Kidney (tissue), 14 donors: Measurements from ENCODE around the gene CSNK1G3. TPM values are rescaled to one million over a fixed set of nuclear protein-coding genes. Genes with fewer than 3 reads are reported as not detected.
A peak's percentile ranks its signal among the peaks of the same experiment; 100 is the strongest.

Experiments
- DNase-seq, 5 donors: peaks; one replicate each; pipeline ENCODE4 v3.0.0-alpha.2; 2013 to 2020
- FAIRE-seq: peaks from 2 replicates; lab custom pipeline; 2012; peaks lifted over from hg19 to GRCh38; lab: Jason Lieb, UNC
- H3K27ac ChIP-seq, 2 donors: one replicate each; pipeline ENCODE4 v1.7.0; 2013; ENCODE audit warnings: low read depth in 2 of 2, low read length in 2 of 2, inconsistent platforms in 1 of 2
- H3K27me3 ChIP-seq: one replicate; pipeline ENCODE4 v1.7.1; 2013; ENCODE audit warnings: low read length, inconsistent platforms; ENCODE audit not compliant: control insufficient read depth, insufficient read depth
- H3K36me3 ChIP-seq, 3 donors: one replicate each; pipeline versions ENCODE4 v1.7.0 to v1.7.1; 2013; ENCODE audit warnings: low read length in 3 of 3, control low read depth in 1 of 3, inconsistent platforms in 1 of 3; ENCODE audit not compliant: insufficient read depth in 3 of 3, control insufficient read depth in 2 of 3
- H3K4me1 ChIP-seq, 3 donors: one replicate each; pipeline versions ENCODE4 v1.7.0 to v1.7.1; 2013; ENCODE audit warnings: low read length in 3 of 3, inconsistent platforms in 1 of 3, low read depth in 1 of 3; ENCODE audit not compliant: control insufficient read depth in 2 of 3, insufficient read depth in 2 of 3
- H3K4me3 ChIP-seq, 3 donors: one replicate each; pipeline versions ENCODE4 v1.7.0 to v1.8.1; 2013; ENCODE audit warnings: low read length in 3 of 3, control low read depth in 1 of 3, inconsistent platforms in 1 of 3
- H3K9ac ChIP-seq, 3 donors: one replicate each; pipeline versions ENCODE4 v1.7.0 to v1.7.1; 2013; ENCODE audit warnings: low read length in 3 of 3, control low read depth in 1 of 3, inconsistent platforms in 1 of 3
- H3K9me3 ChIP-seq, 3 donors: one replicate each; pipeline versions ENCODE4 v1.7.0 to v1.7.1; 2013; ENCODE audit warnings: low read length in 3 of 3, control low read depth in 1 of 3, inconsistent platforms in 1 of 3; ENCODE audit not compliant: control insufficient read depth in 2 of 3, insufficient read depth in 1 of 3
- intact Hi-C: fragments of 100-400 bp; cut with DNase I; formaldehyde crosslinking; loops from one replicate; pipeline ENCODE4 v1.11.1; 2022
- polyA plus RNA-seq: library from polyadenylated mRNA; stranded (reverse); fragments of 350-450 nt; fragmentation: Illumina TruSeq; extraction: RNeasy Lipid Tissue Mini Kit (QIAGEN cat#74804); gene quantifications from one replicate; pipeline ENCODE4 v1.2.3, GENCODE V29; 2014; ENCODE audit warnings: low read depth, low replicate concordance; ENCODE audit not compliant: insufficient read depth
- total RNA-seq: library from RNA; stranded (reverse); fragmentation: NEBNext Ultra II Directional; extraction: Animal tissue kit (Norgen Biotek cat#: 25700); gene quantifications from one replicate; pipeline ENCODE4 v1.2.1, GENCODE V29; 2021
- TF ChIP-seq, protein P1 (sequence below): IDR thresholded peaks from 3 replicates; pipeline ENCODE4 v1.5.1; 2012; ENCODE audit warnings: mild to moderate bottlenecking, moderate library complexity, borderline replicate concordance; ENCODE audit not compliant: insufficient read depth; ENCODE audit errors: extremely low read depth
- donor health status: control.
- donor health status: control.
- donor health status: control.
- donor health status: control.
- donor health status: control.
- donor health status: DM: yes; HTN: yes; CAD: no.
- donor health status: Normal renal cell carcinoma (clear cell type).

The CSNK1G3 gene
- total and polyA plus RNA-seq, 2 donors from 2014 or later, result 8.1 to 39.1 TPM

GRCh38 chr5:123528878-123529277 lies 16.9 kb downstream of the CSNK1G3 start:
- DNase-seq (no peak), FAIRE-seq (no peak)
- H3K9ac ChIP-seq, result no peak overlapping the region

GRCh38 chr5:123530728-123531127 lies 18.8 kb downstream of the CSNK1G3 start:
- intact Hi-C loops, result no loop called here
- FAIRE-seq, result peak; percentile 51

More at GRCh38 chr5:123528878-123529277, 16.9 kb downstream of the CSNK1G3 start:
- TF ChIP-seq, protein P1, sequence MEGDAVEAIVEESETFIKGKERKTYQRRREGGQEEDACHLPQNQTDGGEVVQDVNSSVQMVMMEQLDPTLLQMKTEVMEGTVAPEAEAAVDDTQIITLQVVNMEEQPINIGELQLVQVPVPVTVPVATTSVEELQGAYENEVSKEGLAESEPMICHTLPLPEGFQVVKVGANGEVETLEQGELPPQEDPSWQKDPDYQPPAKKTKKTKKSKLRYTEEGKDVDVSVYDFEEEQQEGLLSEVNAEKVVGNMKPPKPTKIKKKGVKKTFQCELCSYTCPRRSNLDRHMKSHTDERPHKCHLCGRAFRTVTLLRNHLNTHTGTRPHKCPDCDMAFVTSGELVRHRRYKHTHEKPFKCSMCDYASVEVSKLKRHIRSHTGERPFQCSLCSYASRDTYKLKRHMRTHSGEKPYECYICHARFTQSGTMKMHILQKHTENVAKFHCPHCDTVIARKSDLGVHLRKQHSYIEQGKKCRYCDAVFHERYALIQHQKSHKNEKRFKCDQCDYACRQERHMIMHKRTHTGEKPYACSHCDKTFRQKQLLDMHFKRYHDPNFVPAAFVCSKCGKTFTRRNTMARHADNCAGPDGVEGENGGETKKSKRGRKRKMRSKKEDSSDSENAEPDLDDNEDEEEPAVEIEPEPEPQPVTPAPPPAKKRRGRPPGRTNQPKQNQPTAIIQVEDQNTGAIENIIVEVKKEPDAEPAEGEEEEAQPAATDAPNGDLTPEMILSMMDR, result no peak
- intact Hi-C loops, result no loop called here
- no peak overlapping the region for H3K27ac ChIP-seq
- H3K4me3 ChIP-seq, result no peak overlapping the region
- H3K27me3 ChIP-seq, result no peaks in the 10 kb centered on the region
- no peaks in the 10 kb centered on the region for H3K9me3 ChIP-seq
- H3K4me1 ChIP-seq, result peaks cover 0 to 10% (median 0%) of the 10 kb centered on the region in 3 donors
- no peaks in the 10 kb centered on the region for H3K36me3 ChIP-seq

GRCh38 chr5:123535648-123536047 lies 23.7 kb downstream of the CSNK1G3 start:
- TF ChIP-seq, protein P1, result no peak
- H3K27me3 ChIP-seq, result no peaks in the 10 kb centered on the region

More at GRCh38 chr5:123530728-123531127, 18.8 kb downstream of the CSNK1G3 start:
- no peaks in the 10 kb centered on the region for H3K27me3 ChIP-seq
- TF ChIP-seq, protein P1, result no peak
- no peak overlapping the region for H3K9ac ChIP-seq
- no peak for DNase-seq
- no peaks in the 10 kb centered on the region for H3K36me3 ChIP-seq
- no peak overlapping the region for H3K27ac ChIP-seq
- no peak overlapping the region for H3K4me3 ChIP-seq
- no peaks in the 10 kb centered on the region for H3K9me3 ChIP-seq
- peaks cover 0 to 10% (median 0%) of the 10 kb centered on the region in 3 donors for H3K4me1 ChIP-seq

GRCh38 chr5:123537256-123537655 lies 25.3 kb downstream of the CSNK1G3 start:
- Histone ChIP-seq H3K4me1 (no peaks in the 10 kb centered on the region), H3K4me3 (no peak overlapping the region), H3K9ac (no peak overlapping the region), H3K27ac (no peak overlapping the region), H3K36me3 (no peaks in the 10 kb centered on the region), H3K9me3 (no peaks in the 10 kb centered on the region), H3K27me3 (no peaks in the 10 kb centered on the region)
- no peak for FAIRE-seq
- DNase-seq, result no peak
- intact Hi-C loops, result no loop called here
- TF ChIP-seq, protein P1, result no peak

More at GRCh38 chr5:123535648-123536047, 23.7 kb downstream of the CSNK1G3 start:
- H3K27ac ChIP-seq, result no peak overlapping the region
- no peak overlapping the region for H3K9ac ChIP-seq
- no peaks in the 10 kb centered on the region for H3K36me3 ChIP-seq
- no peak for FAIRE-seq
- intact Hi-C loops, result no loop called here
- peaks cover 0 to under 1% (median 0%) of the 10 kb centered on the region in 3 donors for H3K4me1 ChIP-seq
- H3K4me3 ChIP-seq, result no peak overlapping the region
- H3K9me3 ChIP-seq, result no peaks in the 10 kb centered on the region
- no peak for DNase-seq
